Fibroblast of lung (primary cell): ENCODE results near the gene ZNF581.

Experiments
- CTCF ChIP-seq, 2 donors: IDR thresholded peaks in 1 of 2; conservative IDR thresholded peaks in 1 of 2; 1 replicate in 1 of 2; 2 replicates in 1 of 2; pipeline ENCODE4 v1.5.1; 2011 to 2012; ENCODE audit warnings: low read length in 2 of 2, control low read depth in 1 of 2, inconsistent platforms in 1 of 2, low read depth in 1 of 2, mild to moderate bottlenecking in 1 of 2
- EZH2 ChIP-seq: IDR thresholded peaks from 2 replicates; pipeline ENCODE4 v1.5.1; 2012; ENCODE audit warnings: low read length, control low read depth, mild to moderate bottlenecking; ENCODE audit errors: missing control alignments

- TF ChIP-seq EZH2 (no peak), CTCF (conservative IDR thresholded peaks at IDR 0.05 in 1 of 2, IDR thresholded peaks at IDR 0.05 in 1 of 2; ENCODE audit: low read depth in 1 of 2, low read length in 2 of 2) (no peak)
Measured at GRCh38 chr19:55667006-55667381, 23.5 kb downstream of the ZNF581 start.
